ENCODE data around the gene CRELD1. TPM values are rescaled to one million over a fixed set of nuclear protein-coding genes. Genes with fewer than 3 reads are reported as not detected.

CRELD1 gene
- total RNA-seq, 1 donor from 2014 or later: 36.5 TPM

DNA sequence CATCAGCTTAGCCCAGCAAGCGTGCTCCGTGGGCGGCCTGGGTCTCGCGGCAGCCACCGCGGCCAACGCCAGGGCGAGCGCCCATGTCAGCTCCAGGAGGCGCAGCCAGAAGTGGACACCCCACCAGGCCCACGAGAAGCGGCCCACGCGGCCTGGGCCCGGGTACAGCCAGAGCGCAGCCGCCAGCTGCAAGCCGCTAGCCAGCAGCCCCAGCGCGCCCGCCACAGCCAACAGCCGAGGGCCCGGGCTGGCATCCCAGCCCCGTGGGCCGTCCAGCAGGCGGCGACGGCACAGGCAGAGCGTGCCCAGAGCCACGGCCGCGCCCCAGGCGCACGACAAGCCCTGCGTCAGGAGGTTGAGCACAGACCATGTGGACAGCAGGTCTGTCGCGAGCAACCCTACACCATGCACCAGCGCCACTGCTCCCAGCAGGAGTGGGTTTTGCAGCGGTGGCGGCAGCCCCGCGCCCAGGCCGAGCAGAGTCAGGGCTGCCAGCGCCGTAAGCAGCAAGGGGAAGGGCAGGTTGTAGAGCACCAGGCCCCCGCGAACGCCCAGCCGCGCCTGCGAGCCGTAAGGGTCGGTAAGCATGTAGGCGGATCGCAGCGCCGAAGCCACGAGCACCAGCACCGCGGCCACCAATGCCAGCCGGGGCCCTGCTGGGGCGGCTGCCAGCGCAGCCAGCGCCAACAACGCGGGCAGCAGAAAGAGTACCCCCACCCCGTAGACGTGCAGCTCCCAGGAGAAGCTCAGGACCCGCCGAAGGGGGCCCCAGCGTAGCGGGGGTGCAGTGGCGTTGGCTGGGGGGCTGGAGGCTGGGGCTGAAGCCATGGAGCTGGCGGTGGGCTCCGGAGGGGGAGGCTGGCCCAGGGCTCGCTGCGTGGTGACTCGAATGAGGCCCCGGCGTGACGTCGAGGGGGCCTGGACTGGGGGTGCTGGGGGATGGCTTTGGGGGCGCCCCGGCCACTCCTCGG, 13.7 kb downstream of the CRELD1 start:
- intact Hi-C loops (cut with DNase I): no loop called here

DNA sequence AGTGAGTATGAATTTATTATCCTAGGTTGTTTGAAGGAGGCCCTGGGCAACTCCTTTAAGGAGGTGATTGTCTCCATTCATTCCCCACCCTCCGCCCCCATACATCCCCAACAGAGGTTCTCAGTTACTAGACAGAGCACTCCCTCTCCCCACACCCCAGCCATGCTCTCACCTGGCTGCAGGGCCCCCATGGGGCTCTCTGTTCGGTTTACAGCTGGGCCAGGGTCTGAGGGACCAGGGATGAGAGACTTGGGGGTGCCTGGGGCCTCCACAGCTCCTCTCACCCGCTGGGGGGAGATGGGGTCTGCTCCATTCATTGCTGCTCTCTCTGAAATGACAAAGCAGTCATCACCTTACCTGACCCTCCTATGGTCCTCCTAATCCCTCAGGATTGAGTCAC, 15.0 kb downstream of the CRELD1 start:
- DNase-seq (ENCODE audit: low spot score): no peak
- ATAC-seq: no peak
- intact Hi-C loops (cut with DNase I): no loop called here

More for the DNA sequence above, 13.7 kb downstream of the CRELD1 start:
- DNase-seq (ENCODE audit: low spot score) (peak; percentile 80), ATAC-seq (peak; percentile 85)

DNA sequence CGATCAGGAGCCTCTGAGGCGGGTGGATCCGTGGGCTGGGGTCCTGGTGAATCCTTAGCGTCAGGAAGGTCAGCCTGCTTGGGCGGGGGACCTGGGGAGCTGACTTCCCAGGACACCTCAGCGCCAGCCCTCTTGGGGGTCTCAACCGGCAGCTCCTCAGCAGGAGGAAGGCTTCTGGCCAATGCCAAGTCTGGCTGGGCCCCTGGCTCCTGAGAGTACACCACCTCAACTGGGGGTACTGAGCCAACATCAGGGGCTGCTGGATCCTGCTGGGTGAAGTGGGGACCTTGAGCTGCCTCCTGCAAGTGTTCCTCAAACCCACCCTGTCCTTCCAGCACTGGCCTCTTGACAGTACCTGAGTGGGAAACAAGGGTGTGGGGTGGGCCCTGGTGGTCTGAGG, 15.5 kb downstream of the CRELD1 start:
- ATAC-seq (no peak), DNase-seq (ENCODE audit: low spot score) (peak; percentile 54)
- intact Hi-C loops (cut with DNase I): no loop called here

DNA sequence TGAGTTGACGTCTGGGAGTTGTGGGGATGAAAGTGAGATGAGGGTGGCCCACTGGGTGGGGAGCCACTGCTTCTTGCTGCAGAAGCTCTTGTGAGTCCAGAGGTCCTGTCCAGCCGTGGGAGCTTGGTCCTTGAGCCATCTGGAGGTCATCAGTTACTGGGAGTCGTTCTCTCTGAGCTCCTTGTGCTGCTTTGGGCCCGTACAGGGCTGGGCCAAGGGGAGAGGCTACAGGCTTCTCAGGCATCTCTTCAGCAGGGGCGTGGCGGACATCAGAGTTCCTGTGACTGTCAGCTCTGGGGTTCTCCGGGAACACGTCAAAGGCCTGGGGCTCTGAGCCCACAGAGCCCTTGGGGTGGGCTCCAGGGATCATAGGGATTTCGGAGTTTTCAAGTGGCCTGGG, 16.0 kb downstream of the CRELD1 start:
- intact Hi-C loops (cut with DNase I): no loop called here
- ATAC-seq (no peak), DNase-seq (ENCODE audit: low spot score) (peak; percentile 47)

DNA sequence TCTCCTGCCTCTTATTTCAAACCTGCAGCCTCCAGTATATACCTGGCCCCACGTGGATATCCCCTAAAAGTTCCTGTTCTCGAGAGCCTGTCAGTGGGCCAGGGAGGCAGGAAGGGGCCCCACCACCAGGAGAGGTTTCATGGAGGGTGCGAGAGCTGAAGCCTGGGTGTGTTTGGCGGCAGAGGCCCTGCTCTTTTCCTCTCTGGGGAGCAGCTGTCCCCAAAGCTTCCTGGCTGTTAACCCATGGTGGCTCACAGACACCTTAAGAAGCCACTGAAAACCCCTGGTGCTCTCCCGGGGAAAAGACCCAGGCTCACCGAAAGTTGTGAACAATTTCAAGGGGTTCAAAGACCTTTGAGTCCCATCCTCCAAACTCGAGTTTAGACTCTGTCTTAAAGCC, 17.5 kb downstream of the CRELD1 start:
- intact Hi-C loops (cut with DNase I): no loop called here
- DNase-seq (ENCODE audit: low spot score): no peak
- ATAC-seq: no peak

DNA sequence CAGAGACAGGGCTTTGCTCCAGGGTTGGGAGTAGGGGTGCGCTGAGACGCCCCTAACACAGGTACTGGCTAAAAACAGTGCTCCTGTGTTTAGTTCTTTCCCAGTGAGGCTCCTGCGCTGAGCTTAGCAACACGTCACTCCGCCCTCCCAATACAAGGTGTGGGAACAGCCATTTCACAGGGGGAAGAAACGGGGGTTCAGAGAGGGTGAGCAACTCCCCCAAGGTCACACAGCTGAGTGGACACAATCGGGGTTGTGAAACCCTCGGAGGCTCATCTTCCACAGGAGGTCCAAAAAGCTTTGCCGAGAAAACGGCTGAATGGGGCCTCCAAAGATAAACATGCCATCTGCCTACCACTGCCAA, 17.9 kb downstream of the CRELD1 start:
- no peak for DNase-seq (ENCODE audit: low spot score)
- no peak for ATAC-seq
- intact Hi-C loops (cut with DNase I): no loop called here

DNA sequence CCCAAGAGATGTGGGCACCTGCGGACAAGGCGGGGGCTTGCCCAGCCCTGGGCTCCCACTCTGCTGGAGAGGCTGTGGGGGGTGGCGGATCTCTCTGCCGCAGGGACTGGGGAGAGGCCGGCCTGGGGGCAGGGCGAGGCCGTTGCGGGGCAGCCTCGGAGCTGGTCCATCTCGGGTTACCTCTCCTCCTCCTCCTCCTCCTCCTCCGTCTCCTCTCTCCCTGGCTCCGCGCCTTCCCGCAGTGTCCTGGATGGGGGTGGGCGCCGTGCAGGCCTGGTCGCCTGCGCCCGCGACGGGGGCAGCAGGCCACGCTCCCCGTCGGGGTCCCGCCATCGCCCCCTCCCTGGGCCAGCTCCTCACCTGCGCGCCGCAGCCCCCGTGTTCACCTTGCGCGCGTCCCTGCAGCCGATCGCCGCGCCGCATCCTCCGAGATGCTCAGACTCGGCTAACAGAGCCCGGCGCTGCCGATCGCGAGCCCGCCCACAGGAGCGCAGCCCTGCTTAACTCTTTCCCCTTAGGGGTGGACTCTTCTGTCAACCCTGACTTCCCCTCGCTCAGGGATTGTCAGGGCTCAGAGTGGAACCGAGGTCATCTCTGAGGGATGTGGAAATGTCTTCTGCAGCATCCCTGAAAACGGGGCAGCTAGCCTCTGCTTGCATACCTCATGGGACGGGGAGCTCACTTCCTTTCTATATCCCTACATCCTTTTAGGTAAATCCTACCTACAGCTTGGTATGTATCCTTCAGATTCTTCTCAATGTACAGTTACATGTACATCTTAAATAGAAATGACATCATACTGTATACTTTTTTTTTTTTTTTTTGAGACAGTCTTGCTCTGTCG, 18.6 kb downstream of the CRELD1 start, which contains the start of gene PRRT3:
PRRT3 (minus strand) TSS at position 447 of the 844 bp plus-strand sequence. CDS start 2,293 bp downstream, outside the sequence.
- peak; percentile 41 for ATAC-seq
- intact Hi-C loops (cut with DNase I): no loop called here
- no peak for DNase-seq (ENCODE audit: low spot score)

DNA sequence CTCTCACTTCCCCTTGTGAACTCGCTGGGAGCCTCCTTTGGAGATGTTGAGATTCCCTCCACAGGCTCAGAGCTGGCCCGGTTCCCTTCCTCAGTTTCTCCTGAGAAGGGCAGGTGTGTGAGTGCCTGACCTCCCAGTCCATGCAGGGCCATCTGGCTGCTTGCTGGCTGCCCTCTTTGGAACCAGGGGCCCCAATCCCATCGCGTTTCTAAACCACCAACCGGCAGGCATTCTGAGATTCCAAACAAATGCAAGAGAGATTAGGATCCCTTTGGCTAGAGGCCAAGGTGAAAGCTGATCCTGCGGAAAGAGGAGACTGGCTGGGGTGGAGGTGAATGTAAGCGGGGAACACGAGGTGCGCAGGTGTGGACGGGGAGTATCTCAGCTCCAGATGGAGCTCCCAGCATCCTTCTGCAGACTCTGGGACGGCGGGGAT, 21.5 kb downstream of the CRELD1 start:
- ATAC-seq (no peak), DNase-seq (ENCODE audit: low spot score) (peak; percentile 47)
- intact Hi-C loops (cut with DNase I): no loop called here

DNA sequence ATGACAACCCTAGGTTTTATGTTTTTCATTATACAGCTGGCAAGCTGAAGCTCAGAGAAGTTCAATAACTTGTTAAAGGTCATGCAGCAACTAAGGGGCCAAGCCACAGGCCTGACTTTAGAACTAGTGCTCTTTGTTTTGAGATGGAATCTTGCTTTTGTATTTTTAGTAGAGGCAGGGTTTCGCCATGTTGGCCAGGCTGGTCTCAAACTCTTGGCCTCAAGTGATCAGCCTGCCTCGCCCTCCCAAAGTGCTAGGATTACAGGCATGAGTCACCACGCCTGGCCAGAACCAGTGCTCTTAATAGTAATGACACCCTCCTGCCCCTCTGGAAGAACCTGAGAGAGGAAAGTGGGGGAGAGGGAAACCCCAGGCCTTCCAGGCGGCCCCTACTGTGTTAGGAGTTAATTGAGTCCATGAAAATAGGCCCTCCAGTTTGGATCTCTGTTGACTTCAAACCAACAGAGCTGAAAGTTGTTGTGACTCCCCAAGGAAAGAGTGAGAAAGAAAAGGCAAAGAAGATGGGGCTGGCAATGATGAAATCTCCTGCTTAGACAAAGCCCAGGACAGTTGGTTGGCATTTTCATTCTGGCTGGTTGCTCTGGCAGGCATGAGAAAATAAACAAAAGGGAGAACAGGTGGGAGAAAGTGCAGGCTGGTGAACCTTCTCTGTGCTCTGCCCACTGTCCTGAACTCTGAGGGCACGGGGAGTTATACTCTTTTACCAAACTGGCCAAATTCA, 22.1 kb downstream of the CRELD1 start:
- peak; percentile 61 for ATAC-seq
- intact Hi-C loops (cut with DNase I): no loop called here

DNA sequence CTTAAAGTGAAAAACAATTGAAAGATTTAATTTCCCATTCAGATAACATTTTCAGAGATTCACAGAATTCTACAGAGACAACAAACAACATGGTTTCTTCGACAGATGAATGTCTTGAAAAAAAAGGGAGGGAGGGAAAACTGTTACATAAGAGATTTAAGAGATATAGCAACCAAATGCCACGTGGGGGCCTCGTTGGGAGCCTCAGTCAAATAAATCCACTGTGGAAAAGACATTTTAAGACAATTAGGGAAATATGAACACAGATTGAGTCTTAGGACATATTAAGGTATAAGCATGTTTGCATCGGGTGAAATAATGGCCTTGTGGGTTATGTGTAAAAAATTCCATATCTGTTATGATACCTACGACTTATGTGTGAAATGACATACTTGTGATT, 23.6 kb downstream of the CRELD1 start:
- intact Hi-C loops (cut with DNase I): no loop called here

More for the DNA sequence above, 22.1 kb downstream of the CRELD1 start:
- DNase-seq (ENCODE audit: low spot score): peak; percentile 56

DNA sequence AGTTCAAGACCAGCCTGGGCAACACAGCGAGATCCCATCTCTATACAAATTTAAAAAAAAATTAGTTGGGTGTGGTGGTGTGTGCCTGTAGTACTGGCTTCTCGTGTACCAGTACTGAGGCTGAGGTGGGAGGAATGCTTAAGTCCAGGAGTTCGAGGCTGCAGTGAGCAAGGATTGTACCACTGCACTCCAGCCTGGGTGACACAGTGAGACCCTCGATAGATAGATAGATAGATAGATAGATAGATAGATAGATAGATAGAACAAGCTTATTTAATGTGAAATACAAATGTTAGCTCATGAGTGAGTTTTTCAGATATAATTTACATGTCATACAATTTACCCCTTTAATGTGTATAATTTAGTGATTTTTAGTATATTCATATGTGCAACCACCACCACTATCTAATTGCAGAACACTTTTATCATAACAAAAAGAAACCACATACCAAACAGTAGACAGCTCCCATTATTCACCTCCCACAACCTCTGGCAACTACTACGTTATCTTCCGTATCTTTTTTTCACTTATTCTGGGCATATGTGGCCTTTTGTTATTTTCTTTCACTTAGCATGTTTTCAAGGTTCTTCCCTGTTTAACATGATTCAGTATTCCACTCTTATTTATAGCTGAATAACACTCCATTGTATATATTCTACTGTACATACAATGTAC, 31.7 kb downstream of the CRELD1 start:
- DNase-seq (ENCODE audit: low spot score) (no peak), ATAC-seq (no peak)
- intact Hi-C loops (cut with DNase I): no loop called here

More for the DNA sequence above, 23.6 kb downstream of the CRELD1 start:
- ATAC-seq: no peak
- DNase-seq (ENCODE audit: low spot score): peak; percentile 23

DNA sequence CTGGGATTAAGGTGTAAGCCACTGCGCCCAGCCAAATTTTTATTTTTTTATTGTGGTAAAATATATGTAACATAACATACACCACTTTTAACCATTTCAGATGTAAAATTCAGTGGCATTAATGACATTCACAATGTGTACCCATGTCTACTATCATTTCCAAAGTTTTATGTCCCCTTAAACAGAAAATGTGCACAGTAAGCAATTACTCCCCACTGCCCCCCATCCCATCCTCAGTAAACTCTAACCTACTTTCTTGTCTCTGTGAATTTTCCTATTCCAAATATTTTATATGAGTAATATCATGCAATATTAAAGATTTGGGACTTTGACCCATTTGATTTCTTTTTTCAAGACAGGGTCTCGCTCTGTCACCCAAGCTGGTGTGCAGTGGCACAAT, 33.2 kb downstream of the CRELD1 start:
- intact Hi-C loops (cut with DNase I): no loop called here
- ATAC-seq (no peak), DNase-seq (ENCODE audit: low spot score) (no peak)

DNA sequence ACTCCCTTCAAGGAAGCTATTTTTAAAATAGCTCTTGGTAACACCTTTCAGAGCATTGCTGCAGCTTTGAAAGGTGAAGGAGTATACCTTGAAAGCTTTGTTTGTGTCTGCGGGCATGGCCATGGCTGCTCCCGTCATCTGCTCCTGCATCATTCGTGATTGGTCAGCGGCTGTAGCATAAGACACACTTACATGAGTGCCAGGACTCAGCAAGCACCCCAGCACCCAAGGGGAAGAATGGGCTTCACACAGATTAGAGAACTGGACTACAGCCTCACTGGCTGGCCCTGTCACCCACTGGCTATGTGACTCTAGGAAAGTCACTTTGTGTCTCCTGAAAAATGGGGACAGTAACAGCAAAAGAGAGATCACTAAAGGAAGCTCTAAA, 36.0 kb downstream of the CRELD1 start:
- intact Hi-C loops (cut with DNase I): no loop called here
- ATAC-seq: no peak
- DNase-seq (ENCODE audit: low spot score): no peak

DNA sequence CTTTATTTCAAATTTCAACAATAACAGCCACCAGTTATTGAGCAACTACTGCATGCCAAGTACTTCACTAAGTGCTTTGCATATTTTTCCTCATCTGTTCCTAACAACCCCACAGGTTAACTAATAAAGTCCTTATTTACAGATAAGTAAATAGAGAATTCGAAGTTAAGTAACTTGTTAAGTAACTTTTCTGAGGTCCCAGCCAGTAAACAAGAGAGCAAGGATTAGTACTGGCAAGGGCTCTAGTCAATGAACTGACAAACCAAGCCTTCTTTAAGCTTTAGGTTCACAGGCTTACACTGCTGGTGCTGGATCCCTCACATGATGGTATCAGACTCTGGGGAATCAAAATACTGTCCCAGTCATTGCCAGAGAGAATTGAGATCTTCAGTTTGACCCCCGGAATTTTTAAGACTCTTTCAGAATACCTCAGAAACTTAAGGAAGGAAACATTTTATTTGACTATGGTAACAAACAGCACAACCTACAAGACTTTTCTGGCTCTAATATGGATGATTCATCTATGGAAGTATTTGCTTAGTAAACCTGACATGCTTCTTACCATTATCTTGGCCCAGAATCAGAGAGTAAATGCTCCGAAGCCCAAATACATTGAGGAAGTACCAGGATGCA, 36.5 kb downstream of the CRELD1 start:
- DNase-seq (ENCODE audit: low spot score) (no peak), ATAC-seq (no peak)
- intact Hi-C loops (cut with DNase I): no loop called here

DNA sequence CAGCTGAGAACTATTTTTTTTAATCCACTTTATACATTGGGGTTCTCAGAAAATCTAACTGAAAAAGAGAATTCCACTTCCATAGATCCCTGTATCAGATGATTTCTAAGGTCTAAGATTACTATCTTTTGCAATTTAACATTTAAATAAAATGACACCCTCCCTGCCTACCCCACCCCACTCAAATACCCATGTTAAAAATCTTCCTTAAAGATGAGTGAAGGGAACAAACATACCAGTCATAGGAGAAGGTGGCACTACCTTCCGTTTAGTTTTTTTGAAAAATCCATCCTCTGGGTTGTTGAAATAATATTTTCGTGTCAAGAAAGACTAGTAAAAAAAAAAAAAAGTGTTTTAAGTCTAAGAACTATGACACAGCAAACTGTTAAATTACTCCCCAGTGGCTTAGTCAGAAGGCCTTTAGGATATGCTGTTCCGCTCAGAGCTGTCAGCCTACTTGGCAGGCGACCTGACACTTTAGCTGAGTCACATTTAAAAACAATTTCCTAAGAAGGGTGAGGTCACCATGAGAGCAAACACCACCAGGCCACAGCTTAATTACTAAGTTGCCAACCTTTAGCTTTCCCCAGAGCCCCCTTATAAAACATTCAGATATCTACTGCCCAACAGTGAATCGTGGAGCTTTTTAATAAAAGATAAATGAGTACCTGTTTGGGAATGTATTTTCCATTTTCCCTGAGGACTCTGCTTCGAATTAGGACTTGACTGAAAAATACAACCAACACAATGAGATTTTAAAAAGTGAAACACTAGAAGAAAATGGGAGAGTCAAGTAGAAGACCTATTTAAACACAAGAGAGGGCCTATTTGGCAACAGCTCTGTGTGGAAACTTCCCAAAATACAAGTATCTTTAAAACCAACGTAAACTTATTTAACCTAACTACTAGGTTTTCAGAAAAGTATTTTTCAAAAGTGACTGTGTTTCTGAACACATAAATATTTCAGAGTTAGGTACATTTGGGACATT, 43.4 kb downstream of the CRELD1 start:
- ATAC-seq (peak; percentile 98), DNase-seq (ENCODE audit: low spot score) (no peak)
- intact Hi-C loops (cut with DNase I): no loop called here

DNA sequence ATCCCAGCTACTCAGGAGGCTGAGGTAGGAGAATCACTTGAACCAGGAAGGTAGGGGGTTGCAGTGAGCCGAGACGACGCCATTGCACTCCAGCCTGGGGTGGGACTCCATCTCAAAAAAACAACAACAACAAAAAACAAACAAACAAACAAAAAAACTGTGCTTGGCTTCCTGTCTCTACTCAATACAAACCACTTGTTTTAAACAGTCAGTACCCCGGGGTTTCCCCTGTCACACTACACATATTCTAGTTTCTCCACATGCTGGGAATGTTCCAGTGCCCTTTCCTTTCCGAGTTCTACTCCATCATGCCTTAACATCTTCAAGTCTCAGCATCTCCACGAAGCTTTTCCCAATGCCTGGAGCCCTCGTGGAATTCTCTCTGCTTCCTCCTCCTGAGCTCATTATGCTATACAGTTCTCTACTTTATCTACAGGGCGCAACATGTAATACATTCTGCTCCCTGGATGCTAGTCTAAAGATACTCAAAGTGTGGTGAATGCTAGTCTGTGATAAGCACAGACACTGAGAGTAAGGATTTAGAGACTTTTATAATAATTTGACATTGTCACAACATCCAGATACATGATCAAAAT, 45.2 kb downstream of the CRELD1 start:
- ATAC-seq: no peak
- DNase-seq (ENCODE audit: low spot score): no peak

DNA sequence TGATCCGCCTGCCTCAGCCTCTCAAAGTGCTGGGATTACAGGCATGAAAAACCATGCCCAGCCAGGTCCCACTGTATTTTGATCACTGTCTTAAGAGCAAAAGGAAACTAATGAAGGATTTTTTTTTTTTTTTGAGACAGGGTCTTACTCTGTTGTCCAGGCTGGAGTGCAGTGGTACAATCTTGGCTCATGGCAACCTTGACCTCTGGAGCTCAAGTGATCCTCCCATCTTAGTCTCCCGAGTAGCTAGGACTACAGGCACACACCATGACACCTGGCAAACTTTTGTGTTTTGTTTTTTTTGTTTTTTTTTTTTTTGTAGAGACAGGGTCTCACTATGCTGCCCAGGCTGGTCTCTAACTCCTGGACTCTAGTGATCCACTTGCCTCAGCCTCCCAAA, 46.6 kb downstream of the CRELD1 start:
- DNase-seq (ENCODE audit: low spot score): no peak
- intact Hi-C loops (cut with DNase I): no loop called here
- ATAC-seq: no peak

More for the DNA sequence above, 45.2 kb downstream of the CRELD1 start:
- intact Hi-C loops (cut with DNase I): no loop called here
